HAP-1 (cell line): Measurements from ENCODE around the gene PPP1R16B.

ENCODE experiments used
- DNase-seq, 2 experiments: peaks; one replicate each; pipeline ENCODE4 v3.0.0-alpha.2; 2016 to 2020; ENCODE audit warnings: low spot score in 2 of 2
- H3K27me3 ChIP-seq: fragments of 250-450 bp; sonication (Bioruptor Pico); 2 replicates; pipeline ENCODE4 v1.5.1; 2020; ENCODE audit warnings: low read depth, mild to moderate bottlenecking, moderate library complexity
- H3K36me3 ChIP-seq: fragments of 250-450 bp; sonication (Bioruptor Pico); replicated peaks from 2 replicates; pipeline ENCODE4 v1.5.1; 2020; ENCODE audit warnings: mild to moderate bottlenecking
- H3K4me1 ChIP-seq: fragments of 250-450 bp; sonication (Bioruptor Pico); 2 replicates; pipeline ENCODE4 v1.5.1; 2020; ENCODE audit warnings: mild to moderate bottlenecking
- H3K4me3 ChIP-seq: fragments of 250-450 bp; sonication (Bioruptor Pico); 2 replicates; pipeline ENCODE4 v1.5.1; 2020; ENCODE audit warnings: mild to moderate bottlenecking, moderate library complexity
- H3K9me3 ChIP-seq: fragments of 250-450 bp; sonication (Bioruptor Pico); 2 replicates; pipeline ENCODE4 v1.5.1; 2020; ENCODE audit warnings: mild to moderate bottlenecking, moderate library complexity
- in situ Hi-C: fragments of 300-500 bp; cut with MboI; formaldehyde crosslinking; loops from 3 replicates; pipeline ENCODE4 v1.14.3; 2020; ENCODE audit warnings: low sequenced_read_pairs, inconsistent platforms, mixed read lengths

The PPP1R16B gene

DNA sequence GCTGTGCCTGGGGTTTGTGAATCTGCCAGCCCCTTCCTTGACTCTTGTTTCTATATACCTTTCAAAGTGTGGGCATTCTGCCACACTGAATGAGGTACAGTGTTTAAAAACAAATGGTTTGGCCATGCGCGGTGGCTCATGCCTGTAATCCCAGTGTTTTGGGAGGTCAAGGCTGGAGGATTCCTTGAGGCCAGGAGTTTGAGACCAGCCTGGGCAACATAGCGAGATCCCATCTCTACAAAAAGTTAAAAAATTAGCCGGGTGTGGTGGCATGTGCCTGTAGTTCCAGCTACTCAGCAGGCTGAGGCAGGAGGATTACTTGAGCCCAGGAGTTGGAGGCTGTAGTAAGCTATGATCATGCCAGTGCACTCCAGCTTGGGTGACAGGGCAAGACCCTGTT, 126.5 kb downstream of the PPP1R16B start:
- in situ Hi-C loops = no loop called here
- H3K36me3 ChIP-seq = peaks cover 62% of the 10 kb centered on the region
- H3K4me3 ChIP-seq = no peak overlapping the region
- H3K4me1 ChIP-seq = peaks cover 13% of the 10 kb centered on the region; the same call in 1 of the 2 replicates
- no peaks in the 10 kb centered on the region for H3K9me3 ChIP-seq
- no peaks in the 10 kb centered on the region for H3K27me3 ChIP-seq
- no peak for DNase-seq

DNA sequence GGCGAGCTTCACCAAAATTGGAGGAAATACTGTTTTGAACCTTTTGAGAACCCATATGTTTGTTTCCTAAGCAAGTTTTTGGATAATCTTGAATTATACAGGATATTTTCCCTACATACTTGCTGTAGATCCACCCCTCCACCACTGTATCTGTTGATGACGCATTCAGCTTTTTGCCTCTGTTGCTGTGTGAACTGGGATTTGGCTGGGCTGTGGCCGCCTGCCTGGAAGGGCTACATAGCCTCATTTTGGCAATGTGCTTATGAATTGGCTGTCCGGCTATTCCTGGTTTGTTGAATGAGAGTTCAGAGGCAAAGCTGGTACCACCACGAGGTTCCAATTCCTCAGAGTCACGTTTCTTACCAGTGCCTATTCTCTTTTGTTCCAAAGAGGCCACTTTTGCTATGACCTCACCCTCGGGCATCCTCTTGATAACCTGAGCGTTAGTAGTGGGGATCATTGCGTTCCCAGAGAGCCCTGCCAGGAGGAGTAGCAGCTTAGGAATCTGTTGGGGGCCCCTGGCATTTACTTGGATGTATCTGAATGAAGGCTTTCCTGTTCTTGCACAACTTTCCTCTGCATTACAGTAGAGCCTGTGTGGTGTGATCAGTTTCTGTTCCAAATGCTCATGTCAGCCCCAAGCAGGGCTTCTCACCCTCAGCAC, 127.1 kb downstream of the PPP1R16B start:
- DNase-seq = no peak
- no peaks in the 10 kb centered on the region for H3K9me3 ChIP-seq
- H3K36me3 ChIP-seq = peaks cover 65% of the 10 kb centered on the region
- H3K4me1 ChIP-seq = peaks cover 14% of the 10 kb centered on the region; the same call in 1 of the 2 replicates
- no peak overlapping the region for H3K4me3 ChIP-seq
- no peaks in the 10 kb centered on the region for H3K27me3 ChIP-seq
- in situ Hi-C loops = no loop called here

DNA sequence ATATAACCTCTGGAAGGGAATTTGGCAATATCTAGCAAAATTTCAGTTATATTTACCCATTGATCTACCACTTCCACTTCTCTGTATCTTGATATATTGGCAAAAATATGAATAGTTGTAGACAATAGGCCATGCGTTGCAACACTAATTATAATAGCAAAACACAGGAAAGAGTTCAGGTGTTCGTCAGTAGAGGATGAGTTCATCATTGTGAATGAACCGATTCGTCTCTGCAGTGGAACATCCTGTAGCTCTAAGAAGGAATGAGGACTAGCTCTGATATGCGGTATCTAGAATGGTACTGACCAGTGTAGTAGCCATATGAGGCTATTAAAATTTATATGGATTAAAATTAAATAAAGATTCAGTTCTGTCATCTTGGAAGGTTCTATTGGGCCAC, 129.0 kb downstream of the PPP1R16B start:
- in situ Hi-C loops = no loop called here
- DNase-seq = no peak
- no peak overlapping the region for H3K4me3 ChIP-seq
- peaks cover 72% of the 10 kb centered on the region for H3K36me3 ChIP-seq
- no peaks in the 10 kb centered on the region for H3K27me3 ChIP-seq
- no peaks in the 10 kb centered on the region for H3K9me3 ChIP-seq
- H3K4me1 ChIP-seq = peaks cover 15% of the 10 kb centered on the region; the same call in 1 of the 2 replicates

DNA sequence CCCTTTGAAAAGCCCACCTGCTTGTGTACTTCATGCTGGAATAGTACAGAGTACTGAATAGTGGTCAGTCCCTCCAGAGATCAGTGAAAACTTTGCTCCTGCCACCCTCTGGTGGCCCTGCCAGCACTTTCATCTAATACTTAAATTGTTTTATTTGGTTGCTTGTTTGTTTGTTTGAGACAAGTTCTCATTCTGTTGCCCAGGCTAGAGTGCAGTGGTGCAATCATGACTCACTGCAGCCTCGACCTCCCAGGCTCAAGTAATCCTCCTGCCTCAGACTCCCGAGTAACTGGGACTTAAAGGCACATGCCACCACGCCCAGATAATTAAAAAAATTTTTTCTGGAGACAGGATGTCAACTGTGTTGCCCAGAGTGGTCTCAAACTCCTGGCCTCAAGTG, 129.8 kb downstream of the PPP1R16B start:
- Histone ChIP-seq H3K4me1 (peaks cover 15% of the 10 kb centered on the region; the same call in 1 of the 2 replicates), H3K4me3 (no peak overlapping the region), H3K27me3 (no peaks in the 10 kb centered on the region), H3K36me3 (peaks cover 74% of the 10 kb centered on the region), H3K9me3 (no peaks in the 10 kb centered on the region)
- no peak for DNase-seq
- in situ Hi-C loops = no loop called here

DNA sequence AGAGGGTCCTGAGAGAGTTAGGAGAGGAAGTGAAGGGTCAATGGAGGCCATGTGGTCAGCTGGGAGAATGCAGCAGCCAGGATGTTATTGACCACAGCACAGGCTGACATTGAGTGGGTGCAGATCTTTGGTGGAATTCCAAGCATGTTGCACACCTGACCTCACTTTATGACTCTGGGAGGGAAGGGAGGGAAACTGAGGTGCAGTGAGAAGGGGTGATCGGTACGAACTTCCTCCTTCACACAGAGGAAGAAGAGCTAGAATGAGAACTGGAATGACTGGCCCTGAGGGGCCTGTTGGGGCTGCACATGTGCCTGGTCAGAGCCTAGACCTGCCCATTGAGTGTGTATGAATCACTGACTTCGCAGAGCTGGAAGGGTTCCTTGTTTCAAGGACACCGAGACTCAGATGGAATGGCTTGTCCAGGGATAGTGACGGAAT, 130.5 kb downstream of the PPP1R16B start:
- DNase-seq = no peak
- Histone ChIP-seq H3K27me3 (no peaks in the 10 kb centered on the region), H3K4me1 (peaks cover 15% of the 10 kb centered on the region; the same call in 1 of the 2 replicates), H3K4me3 (no peak overlapping the region), H3K36me3 (peaks cover 75% of the 10 kb centered on the region), H3K9me3 (no peaks in the 10 kb centered on the region)
- in situ Hi-C loops = no loop called here

DNA sequence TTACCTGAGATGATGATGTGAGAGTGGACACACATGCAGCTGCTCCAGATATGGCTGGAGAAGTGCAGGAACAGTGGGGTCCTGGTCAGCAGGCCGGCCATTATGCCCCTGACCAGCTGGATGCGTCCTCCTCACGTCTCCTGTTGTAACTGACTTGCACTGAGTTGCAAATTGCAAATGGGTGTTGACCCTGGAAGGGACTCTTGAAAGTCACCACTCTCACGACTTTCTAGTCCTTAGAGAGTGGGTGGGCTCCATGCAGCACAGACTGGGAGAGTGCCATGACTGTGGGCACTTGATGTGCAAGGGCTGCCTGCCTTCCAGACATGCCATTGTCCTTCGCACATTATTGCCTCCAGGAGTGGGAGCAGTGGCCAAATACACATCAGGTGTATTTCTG, 131.5 kb downstream of the PPP1R16B start:
- in situ Hi-C loops = no loop called here
- no peak for DNase-seq
- no peak overlapping the region for H3K4me3 ChIP-seq
- H3K4me1 ChIP-seq = peaks cover 9% of the 10 kb centered on the region; the same call in 1 of the 2 replicates
- H3K36me3 ChIP-seq = peaks cover 75% of the 10 kb centered on the region
- H3K27me3 ChIP-seq = no peaks in the 10 kb centered on the region
- no peaks in the 10 kb centered on the region for H3K9me3 ChIP-seq

DNA sequence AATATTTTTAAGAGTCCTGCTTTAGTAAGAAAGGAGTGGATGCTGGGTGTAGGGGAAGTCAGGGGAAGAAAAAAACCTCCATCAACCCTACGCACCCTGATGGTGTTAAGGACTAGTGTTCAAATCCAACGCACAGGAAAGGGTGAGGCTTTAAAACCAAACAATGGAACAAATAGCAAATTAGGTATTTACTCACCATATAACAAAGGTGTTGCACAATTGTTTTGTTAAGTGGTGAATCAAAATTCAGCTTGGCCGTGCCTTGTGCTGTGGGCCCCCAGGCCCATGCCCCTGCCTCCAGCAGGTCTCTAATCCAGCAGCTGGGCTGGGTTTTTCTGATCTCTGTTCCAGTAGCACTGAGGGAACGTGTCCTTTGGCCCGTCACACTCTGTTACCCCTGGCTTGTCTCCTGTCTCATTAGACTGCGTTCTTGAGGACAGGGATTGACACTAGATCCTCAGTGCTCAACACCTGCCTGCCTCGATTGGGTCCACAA, 132.5 kb downstream of the PPP1R16B start:
- Histone ChIP-seq H3K27me3 (no peaks in the 10 kb centered on the region), H3K9me3 (no peaks in the 10 kb centered on the region), H3K4me3 (no peak overlapping the region), H3K36me3 (peaks cover 81% of the 10 kb centered on the region), H3K4me1 (peaks cover 7% of the 10 kb centered on the region; the same call in 1 of the 2 replicates)
- DNase-seq = no peak
- in situ Hi-C loops = no loop called here

DNA sequence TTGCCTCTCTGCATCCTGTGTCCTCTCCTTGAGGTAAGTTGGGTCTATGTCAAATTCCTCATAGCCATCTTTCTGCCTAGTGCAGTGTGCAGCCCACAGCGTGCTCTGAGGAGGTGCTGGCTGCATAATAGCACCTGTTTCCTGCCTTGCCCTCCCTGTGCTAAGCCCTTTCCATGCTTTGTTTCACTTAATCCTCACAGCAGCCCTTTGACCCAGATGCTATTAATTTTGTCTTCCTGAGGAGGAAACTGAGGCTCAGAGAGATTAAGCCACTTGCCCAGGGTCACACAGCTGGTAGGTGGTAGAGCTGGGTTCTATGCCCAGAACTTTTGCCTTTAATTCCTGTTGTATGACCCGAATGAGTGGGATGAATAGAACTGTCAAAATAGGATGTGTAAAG, 134.2 kb downstream of the PPP1R16B start:
- Histone ChIP-seq H3K27me3 (no peaks in the 10 kb centered on the region), H3K36me3 (peaks cover 89% of the 10 kb centered on the region), H3K4me3 (no peak overlapping the region), H3K4me1 (peaks cover 7% of the 10 kb centered on the region; the same call in 1 of the 2 replicates), H3K9me3 (no peaks in the 10 kb centered on the region)
- in situ Hi-C loops = no loop called here
- DNase-seq = no peak

DNA sequence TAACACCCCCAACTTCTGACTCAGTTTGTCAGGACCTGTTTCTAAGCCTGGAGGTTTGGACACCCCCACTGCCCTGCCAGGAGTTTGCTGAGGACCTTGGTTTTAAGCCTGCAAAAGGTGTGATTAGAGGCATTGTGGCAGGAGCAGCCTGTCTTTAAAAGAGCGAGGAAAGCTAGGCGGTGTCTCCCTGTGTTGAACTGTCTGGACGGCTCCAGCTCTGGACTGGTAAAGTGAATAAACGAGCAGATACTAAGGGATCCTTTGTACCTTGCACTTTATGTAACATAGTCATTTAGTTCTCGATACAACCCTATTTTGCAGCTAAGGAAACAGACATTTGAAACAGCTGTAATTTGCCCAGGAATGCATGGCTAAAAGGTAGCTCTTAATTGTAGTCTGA, 135.1 kb downstream of the PPP1R16B start:
- in situ Hi-C loops = no loop called here
- Histone ChIP-seq H3K36me3 (peaks cover 92% of the 10 kb centered on the region), H3K27me3 (no peaks in the 10 kb centered on the region), H3K4me3 (no peak overlapping the region), H3K4me1 (peaks cover 7% of the 10 kb centered on the region; the same call in 1 of the 2 replicates), H3K9me3 (no peaks in the 10 kb centered on the region)
- no peak for DNase-seq

DNA sequence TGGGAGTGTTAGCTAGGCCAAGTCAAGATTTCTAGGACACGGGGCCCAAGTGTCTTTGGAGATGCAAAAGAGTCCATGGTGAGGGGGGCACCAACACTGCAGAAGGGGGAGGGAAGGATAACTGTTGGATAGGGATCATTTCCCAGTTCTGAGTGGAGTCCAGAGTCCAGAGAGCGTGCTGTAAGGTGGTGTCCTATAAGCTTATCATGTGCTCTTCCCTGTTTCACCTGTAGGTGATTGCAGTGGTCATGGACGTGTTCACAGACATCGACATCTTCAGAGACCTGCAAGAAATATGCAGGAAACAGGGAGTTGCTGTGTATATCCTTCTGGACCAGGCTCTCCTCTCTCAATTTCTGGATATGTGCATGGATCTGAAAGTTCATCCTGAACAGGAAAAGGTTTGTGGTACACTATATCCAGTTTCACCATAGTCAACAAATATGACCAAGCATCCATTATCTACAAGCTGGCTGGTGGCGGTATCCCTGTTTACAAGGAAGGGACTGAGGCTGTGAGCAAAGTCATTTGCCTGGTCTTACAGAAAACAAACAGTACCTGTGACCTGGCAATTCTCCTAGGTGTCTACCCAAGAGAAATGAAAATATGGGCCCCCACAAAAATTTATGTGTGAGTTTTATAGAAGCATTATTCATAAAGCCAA, 136.4 kb downstream of the PPP1R16B start:
- Histone ChIP-seq H3K36me3 (peaks cover 92% of the 10 kb centered on the region), H3K9me3 (no peaks in the 10 kb centered on the region), H3K4me1 (peaks cover 2% of the 10 kb centered on the region; the same call in 1 of the 2 replicates), H3K27me3 (no peaks in the 10 kb centered on the region), H3K4me3 (no peak overlapping the region)
- in situ Hi-C loops = no loop called here
- no peak for DNase-seq

DNA sequence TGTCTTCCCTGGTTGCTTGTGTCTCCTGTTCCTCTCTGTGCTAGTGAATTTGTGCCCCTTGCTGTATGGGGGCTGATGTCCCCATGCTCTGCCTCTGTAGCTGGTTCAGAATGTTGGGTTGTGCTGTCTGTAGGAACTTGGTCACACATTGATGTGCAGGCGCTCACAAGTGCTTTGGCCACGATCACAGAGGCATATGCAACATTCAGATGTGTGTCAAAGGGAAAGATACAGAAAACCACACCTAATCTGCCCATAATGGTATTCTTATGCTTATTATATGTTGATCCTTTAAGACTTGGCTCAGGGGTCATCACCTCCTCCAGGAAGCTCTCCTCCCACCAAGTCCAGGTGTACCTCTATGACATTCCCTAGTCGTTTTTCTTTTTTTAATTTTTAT, 139.5 kb downstream of the PPP1R16B start:
- Histone ChIP-seq H3K9me3 (no peaks in the 10 kb centered on the region), H3K4me3 (no peak overlapping the region), H3K27me3 (no peaks in the 10 kb centered on the region), H3K4me1 (no peaks in the 10 kb centered on the region), H3K36me3 (peaks cover 92% of the 10 kb centered on the region)
- DNase-seq = no peak
- in situ Hi-C loops = no loop called here

DNA sequence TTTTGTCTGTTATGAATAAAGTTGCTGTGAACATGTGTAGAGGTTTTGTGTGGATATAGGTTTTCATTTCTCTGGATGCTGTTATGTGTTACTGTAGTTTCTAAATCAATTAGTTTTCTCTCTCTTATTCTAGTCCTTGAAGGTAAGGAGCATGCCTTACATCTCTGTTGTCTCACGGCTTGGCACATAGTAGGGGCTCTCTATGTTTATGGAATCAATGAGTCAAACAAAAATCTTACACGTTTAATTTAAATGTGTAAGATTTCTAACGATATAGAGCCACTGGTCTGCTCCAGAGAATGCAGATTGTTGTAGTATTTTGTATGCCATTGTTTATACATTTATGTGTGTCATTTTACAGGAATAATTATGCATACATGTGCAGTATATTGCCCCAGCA, 141.3 kb downstream of the PPP1R16B start:
- Histone ChIP-seq H3K27me3 (no peaks in the 10 kb centered on the region), H3K9me3 (no peaks in the 10 kb centered on the region), H3K4me3 (no peak overlapping the region), H3K4me1 (no peaks in the 10 kb centered on the region), H3K36me3 (peaks cover 93% of the 10 kb centered on the region)
- DNase-seq = no peak
- in situ Hi-C loops = no loop called here

DNA sequence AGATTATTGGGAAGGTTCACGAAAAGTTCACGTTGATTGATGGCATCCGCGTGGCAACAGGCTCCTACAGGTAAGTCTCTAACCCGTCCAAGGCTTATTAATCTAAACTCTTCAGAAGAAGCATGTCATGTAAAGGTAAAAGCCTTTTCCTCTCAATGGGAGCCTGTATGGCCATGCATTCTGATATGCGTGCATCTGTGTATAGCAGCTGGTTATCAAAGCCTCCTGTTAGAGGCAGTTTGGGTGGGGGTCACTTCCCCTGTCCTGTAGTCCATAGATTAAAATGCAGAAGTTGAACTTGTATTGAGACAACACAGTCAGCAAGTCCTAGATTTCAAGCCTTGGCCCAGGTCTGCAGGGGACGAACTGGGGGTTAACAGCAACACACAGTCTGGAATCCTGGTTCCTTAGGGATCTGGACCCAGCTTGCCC, 142.4 kb downstream of the PPP1R16B start:
- Histone ChIP-seq H3K9me3 (no peaks in the 10 kb centered on the region), H3K27me3 (no peaks in the 10 kb centered on the region), H3K4me3 (no peak overlapping the region), H3K4me1 (no peaks in the 10 kb centered on the region), H3K36me3 (peaks cover 93% of the 10 kb centered on the region)
- no peak for DNase-seq
- in situ Hi-C loops = no loop called here

DNA sequence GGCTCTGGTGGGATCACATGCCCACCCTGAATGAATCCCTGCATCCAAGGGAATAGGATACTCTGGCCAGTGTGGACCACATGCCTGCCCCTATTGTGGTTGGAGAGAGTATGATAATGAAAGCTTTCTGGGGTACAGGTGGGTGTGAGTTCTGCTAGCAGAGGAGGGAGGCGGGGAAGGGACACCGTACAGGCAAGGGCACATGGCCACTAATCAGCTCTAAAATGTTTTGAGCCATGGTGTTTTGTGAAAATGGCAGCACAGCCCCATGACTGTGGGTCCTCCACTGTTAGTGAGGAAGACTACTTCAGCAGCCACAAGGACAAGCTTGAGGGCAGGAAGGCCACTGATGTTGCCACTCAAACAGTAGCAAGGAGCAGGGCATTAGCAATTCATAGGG, 144.8 kb downstream of the PPP1R16B start:
- in situ Hi-C loops = no loop called here
- H3K4me1 ChIP-seq = no peaks in the 10 kb centered on the region
- peaks cover 87% of the 10 kb centered on the region for H3K36me3 ChIP-seq
- H3K4me3 ChIP-seq = no peak overlapping the region
- H3K27me3 ChIP-seq = no peaks in the 10 kb centered on the region
- H3K9me3 ChIP-seq = no peaks in the 10 kb centered on the region
- DNase-seq = no peak
